ENCODE data around the gene PGAM2. TPM values are rescaled to one million over a fixed set of nuclear protein-coding genes. Genes with fewer than 3 reads are reported as not detected.

Gene PGAM2
- total RNA-seq, 2 donors from 2014 or later = 1.2 to 1.3 TPM

DNA sequence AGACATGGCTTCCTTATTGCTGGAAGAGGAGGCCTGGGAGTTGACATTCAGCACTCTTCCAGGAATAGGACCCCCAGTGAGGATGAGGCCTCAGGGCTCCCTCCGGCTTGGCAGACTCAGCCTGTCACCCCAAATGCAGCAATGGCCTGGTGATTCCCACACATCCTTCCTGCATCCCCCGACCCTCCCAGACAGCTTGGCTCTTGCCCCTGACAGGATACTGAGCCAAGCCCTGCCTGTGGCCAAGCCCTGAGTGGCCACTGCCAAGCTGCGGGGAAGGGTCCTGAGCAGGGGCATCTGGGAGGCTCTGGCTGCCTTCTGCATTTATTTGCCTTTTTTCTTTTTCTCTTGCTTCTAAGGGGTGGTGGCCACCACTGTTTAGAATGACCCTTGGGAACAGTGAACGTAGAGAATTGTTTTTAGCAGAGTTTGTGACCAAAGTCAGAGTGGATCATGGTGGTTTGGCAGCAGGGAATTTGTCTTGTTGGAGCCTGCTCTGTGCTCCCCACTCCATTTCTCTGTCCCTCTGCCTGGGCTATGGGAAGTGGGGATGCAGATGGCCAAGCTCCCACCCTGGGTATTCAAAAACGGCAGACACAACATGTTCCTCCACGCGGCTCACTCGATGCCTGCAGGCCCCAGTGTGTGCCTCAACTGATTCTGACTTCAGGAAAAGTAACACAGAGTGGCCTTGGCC is 4.3 kb downstream of the PGAM2 start:
- H3K9me3 Mint-ChIP-seq = no peaks in the 10 kb centered on the region
- TF ChIP-seq, protein P1, sequence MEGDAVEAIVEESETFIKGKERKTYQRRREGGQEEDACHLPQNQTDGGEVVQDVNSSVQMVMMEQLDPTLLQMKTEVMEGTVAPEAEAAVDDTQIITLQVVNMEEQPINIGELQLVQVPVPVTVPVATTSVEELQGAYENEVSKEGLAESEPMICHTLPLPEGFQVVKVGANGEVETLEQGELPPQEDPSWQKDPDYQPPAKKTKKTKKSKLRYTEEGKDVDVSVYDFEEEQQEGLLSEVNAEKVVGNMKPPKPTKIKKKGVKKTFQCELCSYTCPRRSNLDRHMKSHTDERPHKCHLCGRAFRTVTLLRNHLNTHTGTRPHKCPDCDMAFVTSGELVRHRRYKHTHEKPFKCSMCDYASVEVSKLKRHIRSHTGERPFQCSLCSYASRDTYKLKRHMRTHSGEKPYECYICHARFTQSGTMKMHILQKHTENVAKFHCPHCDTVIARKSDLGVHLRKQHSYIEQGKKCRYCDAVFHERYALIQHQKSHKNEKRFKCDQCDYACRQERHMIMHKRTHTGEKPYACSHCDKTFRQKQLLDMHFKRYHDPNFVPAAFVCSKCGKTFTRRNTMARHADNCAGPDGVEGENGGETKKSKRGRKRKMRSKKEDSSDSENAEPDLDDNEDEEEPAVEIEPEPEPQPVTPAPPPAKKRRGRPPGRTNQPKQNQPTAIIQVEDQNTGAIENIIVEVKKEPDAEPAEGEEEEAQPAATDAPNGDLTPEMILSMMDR (conservative IDR thresholded peaks at IDR 0.05) = no peak
- Histone ChIP-seq H3K27me3 (ENCODE audit: control insufficient read depth, insufficient read depth, low read length, poor library complexity, severe bottlenecking) (no peaks in the 10 kb centered on the region), H3K4me3 (ENCODE audit: low read length) (no peak overlapping the region), H3K9me3 (ENCODE audit: control insufficient read depth, low read length) (no peaks in the 10 kb centered on the region), H3K27ac (ENCODE audit: low read depth, low read length) (no peak overlapping the region), H3K36me3 (ENCODE audit: control insufficient read depth, insufficient read depth, low read length) (peaks cover 44% of the 10 kb centered on the region), H3K9ac (ENCODE audit: extremely low read depth, low read length, poor library complexity, severe bottlenecking) (no peak overlapping the region), H3K4me1 (ENCODE audit: control insufficient read depth, insufficient read depth, low read length) (peaks cover 6% of the 10 kb centered on the region)
- no peak overlapping the region for H3K4me3 Mint-ChIP-seq
- 93 to 99% methylated on average over 7 to 8 of the region's 8 CpGs for WGBS, 2 experiments (ENCODE audit: insufficient coverage in 1 of 2, insufficient read length in 1 of 2)
- H3K36me3 Mint-ChIP-seq (ENCODE audit: low read depth) = peaks cover 40% of the 10 kb centered on the region
- DNase-seq = no peak
- peaks cover 1% of the 10 kb centered on the region for H3K4me1 Mint-ChIP-seq
- peaks cover 2% of the 10 kb centered on the region for H3K27me3 Mint-ChIP-seq (ENCODE audit: insufficient read depth)
- H3K27ac Mint-ChIP-seq = no peak overlapping the region

DNA sequence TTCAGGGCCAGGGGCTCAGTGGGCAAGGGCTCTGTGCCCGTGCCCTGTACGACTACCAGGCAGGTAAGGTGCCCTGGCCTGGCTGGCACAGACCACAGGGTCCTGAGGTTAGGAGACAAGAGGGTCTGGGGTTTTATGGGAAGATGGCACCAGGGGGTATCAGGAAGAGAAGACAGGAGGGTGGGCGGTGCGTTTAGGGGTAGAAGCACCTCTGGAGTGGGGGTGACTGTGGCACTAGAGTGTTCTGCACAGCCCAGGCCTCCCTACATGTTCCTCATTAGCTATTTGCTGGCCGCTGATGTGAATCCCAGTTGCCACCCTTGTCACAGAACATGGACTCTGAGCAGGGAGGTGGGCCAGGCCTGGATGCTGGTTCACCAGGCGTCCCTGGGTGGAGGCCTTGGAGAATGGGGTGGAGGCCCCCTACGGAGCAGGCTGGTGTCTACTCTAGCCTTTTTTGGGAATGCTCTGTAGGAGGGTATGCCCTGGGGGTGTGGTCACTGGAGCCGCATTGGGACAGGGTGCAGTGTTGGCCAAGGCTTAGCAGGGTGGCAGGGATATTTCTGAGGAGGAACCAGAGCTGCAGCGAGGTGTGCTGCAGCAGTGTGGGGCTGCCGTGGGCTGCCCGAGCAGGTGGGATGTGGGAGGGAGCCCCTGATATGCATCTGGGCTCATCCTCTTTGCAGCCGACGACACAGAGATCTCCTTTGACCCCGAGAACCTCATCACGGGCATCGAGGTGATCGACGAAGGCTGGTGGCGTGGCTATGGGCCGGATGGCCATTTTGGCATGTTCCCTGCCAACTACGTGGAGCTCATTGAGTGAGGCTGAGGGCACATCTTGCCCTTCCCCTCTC is 5.0 kb downstream of the PGAM2 start:
- H3K4me1 ChIP-seq (ENCODE audit: control insufficient read depth, insufficient read depth, low read length) = no peaks in the 10 kb centered on the region
- no peaks in the 10 kb centered on the region for H3K9me3 Mint-ChIP-seq
- H3K4me3 ChIP-seq (ENCODE audit: low read length) = no peak overlapping the region
- H3K36me3 ChIP-seq (ENCODE audit: control insufficient read depth, insufficient read depth, low read length) = peaks cover 52% of the 10 kb centered on the region
- TF ChIP-seq, protein P1 (conservative IDR thresholded peaks at IDR 0.05) = no peak
- H3K27me3 ChIP-seq (ENCODE audit: control insufficient read depth, insufficient read depth, low read length, poor library complexity, severe bottlenecking) = no peaks in the 10 kb centered on the region
- H3K9ac ChIP-seq (ENCODE audit: extremely low read depth, low read length, poor library complexity, severe bottlenecking) = no peak overlapping the region
- WGBS, 2 experiments (ENCODE audit: insufficient coverage in 1 of 2, insufficient read length in 1 of 2) = 93 to 96% methylated on average over 15 to 21 of the region's 21 CpGs
- H3K36me3 Mint-ChIP-seq (ENCODE audit: low read depth) = peaks cover 47% of the 10 kb centered on the region
- no peaks in the 10 kb centered on the region for H3K4me1 Mint-ChIP-seq
- no peak overlapping the region for H3K4me3 Mint-ChIP-seq
- no peak overlapping the region for H3K27ac Mint-ChIP-seq
- no peak for DNase-seq
- no peak overlapping the region for H3K27ac ChIP-seq (ENCODE audit: low read depth, low read length)
- H3K9me3 ChIP-seq (ENCODE audit: control insufficient read depth, low read length) = no peaks in the 10 kb centered on the region
- peaks cover 2% of the 10 kb centered on the region for H3K27me3 Mint-ChIP-seq (ENCODE audit: insufficient read depth)

DNA sequence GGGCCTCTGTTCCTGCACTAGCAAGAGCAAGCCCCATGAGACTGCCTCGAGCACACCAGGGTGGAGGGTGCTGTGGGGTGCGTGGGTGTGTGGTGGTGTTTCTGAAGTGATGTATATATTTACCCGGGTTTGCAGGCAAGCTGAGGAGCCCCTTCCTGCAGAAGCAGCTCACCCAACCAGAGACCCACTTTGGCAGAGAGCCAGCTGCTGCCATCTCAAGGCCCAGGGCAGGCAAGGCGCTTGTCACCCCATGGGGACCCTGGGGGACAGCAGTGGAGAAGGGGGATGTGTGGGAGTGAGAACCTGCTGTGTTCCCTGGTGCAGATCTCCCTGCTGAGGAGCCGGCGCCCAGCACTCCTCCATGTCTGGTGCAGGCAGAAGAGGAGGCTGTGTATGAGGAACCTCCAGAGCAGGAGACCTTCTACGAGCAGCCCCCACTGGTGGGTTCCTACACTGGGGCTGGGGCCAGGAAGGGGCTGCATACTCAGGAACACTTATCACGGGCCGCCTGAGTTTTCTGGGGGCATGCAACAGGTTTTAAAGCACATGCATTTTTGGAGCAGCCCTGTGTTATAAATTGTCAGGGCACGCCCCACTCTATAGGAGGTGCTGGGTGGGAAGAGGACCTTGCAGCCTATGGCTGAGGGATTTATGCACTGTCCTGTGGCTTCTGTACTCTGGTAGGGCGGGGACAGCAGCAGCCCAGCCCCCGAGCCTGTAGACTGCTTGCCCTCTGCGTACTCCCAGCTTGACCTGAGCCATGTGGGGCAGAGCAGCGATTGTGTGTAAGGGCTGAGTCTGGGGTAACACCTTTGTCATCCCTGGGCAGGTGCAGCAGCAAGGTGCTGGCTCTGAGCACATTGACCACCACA is 5.9 kb downstream of the PGAM2 start:
- Histone ChIP-seq H3K4me3 (ENCODE audit: low read length) (no peak overlapping the region), H3K27ac (ENCODE audit: low read depth, low read length) (no peak overlapping the region), H3K27me3 (ENCODE audit: control insufficient read depth, insufficient read depth, low read length, poor library complexity, severe bottlenecking) (no peaks in the 10 kb centered on the region), H3K36me3 (ENCODE audit: control insufficient read depth, insufficient read depth, low read length) (peaks cover 60% of the 10 kb centered on the region), H3K4me1 (ENCODE audit: control insufficient read depth, insufficient read depth, low read length) (no peaks in the 10 kb centered on the region), H3K9me3 (ENCODE audit: control insufficient read depth, low read length) (no peaks in the 10 kb centered on the region), H3K9ac (ENCODE audit: extremely low read depth, low read length, poor library complexity, severe bottlenecking) (no peak overlapping the region)
- no peaks in the 10 kb centered on the region for H3K27me3 Mint-ChIP-seq (ENCODE audit: insufficient read depth)
- no peak overlapping the region for H3K27ac Mint-ChIP-seq
- H3K4me1 Mint-ChIP-seq = no peaks in the 10 kb centered on the region
- no peaks in the 10 kb centered on the region for H3K9me3 Mint-ChIP-seq
- TF ChIP-seq, protein P1 (conservative IDR thresholded peaks at IDR 0.05) = no peak
- peaks cover 52% of the 10 kb centered on the region for H3K36me3 Mint-ChIP-seq (ENCODE audit: low read depth)
- 93% methylated on average over 10 to 14 of the region's 14 CpGs for WGBS, 2 experiments (ENCODE audit: insufficient coverage in 1 of 2, insufficient read length in 1 of 2)
- DNase-seq = no peak
- no peak overlapping the region for H3K4me3 Mint-ChIP-seq

Data from endodermal cell (in vitro differentiated cells).